SH-SY5Y (cell line): ENCODE results near the gene ITPR2.

ENCODE experiments used
- GATA2 ChIP-seq: IDR thresholded peaks from 2 replicates; pipeline ENCODE4 v1.6.1; 2011; ENCODE audit warnings: mild to moderate bottlenecking, low read depth, low read length
- GATA3 ChIP-seq: IDR thresholded peaks from 2 replicates; pipeline ENCODE4 v1.6.1; 2011; ENCODE audit warnings: low read depth, mild to moderate bottlenecking, low read length, moderate library complexity

- TF ChIP-seq GATA3 (no peak), GATA2 (no peak)
Observed at GRCh38 chr12:26711569-26711968, 121.4 kb downstream of the ITPR2 start.
